ENCODE measurements around the gene CERS6.

DNA sequence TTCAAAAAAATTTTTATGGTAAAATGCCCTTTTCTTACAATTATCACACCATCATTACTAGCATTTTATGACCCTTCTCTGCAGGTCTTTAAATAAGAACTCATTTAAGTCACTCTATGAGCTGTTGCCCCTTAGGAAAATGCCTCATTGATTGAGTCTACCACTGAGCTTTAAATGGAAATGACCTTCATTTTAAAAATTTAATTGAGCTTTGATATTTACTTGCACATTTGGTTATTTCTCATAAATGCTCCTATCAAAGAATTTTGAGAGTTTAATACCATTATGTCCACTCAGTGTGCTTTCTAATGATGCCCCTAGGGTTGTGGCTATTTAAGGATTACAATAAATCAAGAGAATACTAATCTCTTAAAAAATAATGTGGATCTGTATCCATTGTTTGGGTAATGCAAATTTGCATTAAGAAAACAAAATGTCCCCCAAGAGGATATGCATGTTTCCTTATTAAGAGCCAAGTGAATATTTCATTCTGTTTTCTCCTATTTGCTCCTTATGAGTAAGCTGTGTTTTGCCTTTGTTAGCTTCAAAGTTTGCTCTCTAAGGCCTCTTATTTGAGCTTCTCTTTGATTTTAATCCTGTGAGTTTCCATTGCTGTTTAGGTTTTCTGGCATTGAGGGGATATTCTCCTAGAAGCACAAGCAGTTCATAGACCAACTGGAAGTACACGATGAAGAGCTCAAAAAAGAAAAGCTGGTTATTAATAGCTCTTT is 69.8 kb downstream of the CERS6 start:
- TF ChIP-seq CTCF (IDR thresholded peaks at IDR 0.05) = no peak
- TF ChIP-seq POLR2A (IDR thresholded peaks at IDR 0.05) = no peak

Measured in esophagus squamous epithelium (tissue), 4 donors.